ENCODE data around the gene BAIAP3.

BAIAP3 gene

DNA sequence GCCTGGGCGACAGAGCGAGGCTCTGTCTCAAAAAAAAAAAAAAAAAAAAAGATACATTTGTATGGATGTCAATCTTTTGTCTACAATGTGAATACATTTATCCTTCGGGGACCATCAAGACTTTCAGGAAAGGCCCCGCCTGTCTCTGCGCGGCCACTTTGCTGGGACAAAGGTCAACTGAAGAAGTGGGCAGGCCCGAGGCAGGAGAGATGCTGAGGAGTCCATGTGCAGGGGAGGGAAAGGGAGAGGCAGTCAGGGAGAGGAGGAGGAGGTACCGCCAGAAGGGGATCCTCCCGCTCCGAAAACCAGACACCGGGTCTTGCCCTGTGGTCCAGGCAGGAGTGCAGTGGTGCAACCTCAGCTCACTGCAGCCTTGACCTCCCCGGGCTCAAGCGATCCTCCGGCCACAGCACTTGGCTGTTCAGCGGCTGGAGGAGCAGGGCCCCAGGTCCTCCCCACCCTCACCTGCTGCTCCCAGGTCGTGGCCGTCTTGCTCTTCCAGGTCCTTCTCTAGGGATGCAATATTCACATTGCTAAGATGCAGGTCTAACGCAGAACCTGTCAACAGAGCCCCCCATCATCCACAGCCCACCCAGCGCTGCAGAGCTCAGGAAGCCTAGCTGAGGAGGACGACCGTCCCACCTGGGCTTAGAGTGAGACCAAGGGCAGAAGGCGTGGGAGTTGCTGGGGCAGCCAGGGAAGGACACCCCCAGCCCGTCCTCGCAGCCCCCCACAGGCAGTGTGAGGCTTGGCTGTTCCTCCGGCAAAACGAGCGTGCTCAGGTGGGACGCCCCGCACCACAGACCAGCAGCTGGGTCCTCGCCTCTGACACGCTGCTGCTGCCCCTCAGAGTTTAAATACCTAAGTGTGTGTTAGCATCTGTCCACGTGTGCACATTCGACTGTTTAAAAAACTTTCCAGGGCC, 37.9 kb downstream of the BAIAP3 start:
- DNase-seq (ENCODE audit: low read depth in 2 of 2), result no peak

GRCh38 chr16:1372292-1372950, 39.0 kb downstream of the BAIAP3 start:
- DNase-seq (ENCODE audit: low read depth in 2 of 2), result no peak

GRCh38 chr16:1374418-1375297, 41.2 kb downstream of the BAIAP3 start:
- no peak for DNase-seq (ENCODE audit: low read depth in 2 of 2)

GRCh38 chr16:1375298-1375640, 41.8 kb downstream of the BAIAP3 start:
- no peak for DNase-seq (ENCODE audit: low read depth in 2 of 2)

GRCh38 chr16:1375741-1376410, 42.4 kb downstream of the BAIAP3 start:
- no peak for DNase-seq (ENCODE audit: low read depth in 2 of 2)

- no peak for DNase-seq (ENCODE audit: low read depth in 2 of 2)
Measured at GRCh38 chr16:1377406-1378010, 44.1 kb downstream of the BAIAP3 start.

GRCh38 chr16:1378087-1378803, 44.8 kb downstream of the BAIAP3 start:
- no peak for DNase-seq (ENCODE audit: low read depth in 2 of 2)

GRCh38 chr16:1378804-1379303, 45.4 kb downstream of the BAIAP3 start:
- peak; percentile 30 to 69 for DNase-seq (ENCODE audit: low read depth in 2 of 2)

DNA sequence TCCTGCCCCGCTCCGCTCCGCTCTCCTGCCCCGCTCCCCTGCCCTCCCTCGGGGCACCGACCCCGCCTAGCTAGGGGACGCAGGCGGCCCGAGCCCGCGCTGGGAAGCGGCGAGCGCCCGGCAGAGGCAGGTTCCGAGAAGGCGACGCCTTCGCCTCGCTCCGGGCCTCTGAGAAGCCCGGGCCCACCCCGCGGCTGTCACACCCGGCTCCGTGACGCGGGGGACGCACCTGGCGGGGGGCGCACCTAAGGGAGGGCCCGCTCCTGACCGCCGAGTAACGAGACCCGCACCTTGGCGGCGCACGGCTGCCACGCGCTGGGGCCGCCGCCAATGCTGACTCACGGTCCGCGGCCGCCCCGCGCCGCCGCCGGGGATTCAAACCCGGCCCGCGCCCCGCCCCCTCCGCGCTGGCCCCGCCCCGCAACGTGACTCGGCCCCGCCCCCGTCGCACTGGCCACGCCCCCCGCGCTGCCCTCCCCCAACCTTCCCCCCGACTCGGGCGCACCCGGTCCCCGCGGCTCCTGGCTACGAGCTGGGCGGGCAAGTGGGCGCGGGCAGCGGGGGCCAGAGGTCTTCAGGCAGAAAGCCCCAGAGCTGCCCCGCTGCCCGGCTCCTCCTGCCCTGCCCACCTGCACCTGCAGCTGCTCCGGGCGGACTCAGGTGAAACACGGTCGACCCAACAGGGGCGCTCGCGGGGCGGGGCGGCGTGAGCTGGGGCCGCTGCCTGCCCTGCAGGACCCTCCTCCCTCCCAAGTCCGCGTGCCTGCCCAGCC, 46.0 kb downstream of the BAIAP3 start:
- peak; percentile 35 to 58 for DNase-seq (ENCODE audit: low read depth in 2 of 2)

- DNase-seq (ENCODE audit: low read depth in 2 of 2), result no peak
Measured at GRCh38 chr16:1380195-1380594, 46.8 kb downstream of the BAIAP3 start.

DNA sequence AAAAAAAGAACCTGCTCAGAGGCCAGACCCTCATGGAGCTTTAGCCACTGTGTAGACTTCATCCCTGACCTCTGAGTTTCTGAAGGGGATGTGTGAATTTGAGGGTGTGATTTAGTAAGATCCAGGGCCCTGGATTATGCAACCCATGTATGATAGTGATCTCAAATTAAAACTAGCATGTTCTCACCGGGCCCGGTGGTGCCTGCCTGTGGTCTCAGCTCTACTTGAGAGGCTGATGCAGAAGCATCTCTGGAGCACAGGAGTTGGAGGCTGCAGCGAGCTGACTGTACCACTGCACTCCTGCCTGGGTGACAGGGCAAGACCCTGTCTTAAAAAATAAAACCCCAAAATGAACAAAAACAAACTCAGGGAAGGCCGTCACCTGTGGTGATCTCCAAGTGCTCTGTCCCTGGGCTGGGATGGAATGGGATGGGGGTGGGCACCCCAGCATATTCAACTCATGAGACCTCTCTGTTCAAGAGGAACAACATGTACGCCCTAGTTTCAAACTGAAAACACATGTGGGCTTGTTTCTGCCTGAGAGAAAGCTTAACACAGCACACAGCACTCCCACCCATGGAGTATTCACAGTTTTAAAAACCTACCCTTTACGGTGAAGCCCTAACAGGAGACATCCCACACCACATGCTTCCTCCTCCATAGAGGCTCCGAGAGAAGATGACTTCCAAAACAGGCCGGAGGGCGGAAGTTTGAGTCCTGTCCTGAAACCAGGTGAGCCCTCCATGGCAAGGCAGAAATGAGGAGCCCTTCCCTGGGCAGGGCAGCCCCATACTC, 48.4 kb downstream of the BAIAP3 start:
- no peak for DNase-seq (ENCODE audit: low read depth in 2 of 2)

GRCh38 chr16:1383556-1383955, 50.1 kb downstream of the BAIAP3 start:
- no peak for DNase-seq (ENCODE audit: low read depth in 2 of 2)

- no peak for DNase-seq (ENCODE audit: low read depth in 2 of 2)
Measured at GRCh38 chr16:1385232-1385631, 51.8 kb downstream of the BAIAP3 start.

GRCh38 chr16:1387331-1387730, 53.9 kb downstream of the BAIAP3 start:
- DNase-seq (ENCODE audit: low read depth in 2 of 2), result no peak

DNA sequence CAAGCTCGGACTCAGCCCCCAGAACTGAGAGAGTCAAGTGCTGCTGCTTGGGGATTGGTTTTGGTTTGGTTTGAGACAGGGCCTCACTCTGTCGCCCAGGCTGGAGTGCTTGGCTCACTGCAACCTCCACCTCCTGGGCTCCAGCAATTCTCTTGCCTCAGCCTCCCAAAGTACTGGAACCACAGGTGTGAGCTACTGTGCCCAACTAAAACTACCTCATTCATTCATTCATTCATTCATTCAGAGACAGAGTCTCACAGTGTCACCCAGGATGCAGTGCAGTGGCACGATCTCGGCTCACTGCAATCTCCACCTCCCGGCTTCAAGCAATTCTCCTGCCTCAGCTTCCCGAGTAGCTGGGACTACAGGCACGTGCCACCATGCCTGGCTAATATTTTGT, 56.3 kb downstream of the BAIAP3 start:
- no peak for DNase-seq (ENCODE audit: low read depth in 2 of 2)

GRCh38 chr16:1390239-1390779, 56.9 kb downstream of the BAIAP3 start:
- no peak for DNase-seq (ENCODE audit: low read depth in 2 of 2)

DNA sequence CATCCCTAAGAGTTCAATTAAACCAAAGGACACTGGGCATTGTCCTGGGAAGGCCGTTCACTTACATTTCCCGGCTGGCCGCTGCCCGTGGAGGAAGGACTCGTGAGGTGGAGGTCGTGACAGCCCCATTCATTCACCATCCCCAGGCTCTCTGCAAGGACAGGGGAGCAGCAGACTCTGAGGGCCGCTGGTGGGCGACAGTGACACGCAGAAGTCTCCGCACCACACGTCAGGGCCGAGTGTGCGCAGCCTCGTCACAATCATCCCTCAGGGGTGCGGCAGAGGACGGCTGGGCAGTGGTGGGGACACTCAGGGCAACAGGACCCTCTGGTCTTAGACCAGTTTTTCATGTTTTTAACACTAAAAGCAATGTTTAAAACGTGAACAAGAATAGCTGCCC, 59.4 kb downstream of the BAIAP3 start:
- no peak for DNase-seq (ENCODE audit: low read depth in 2 of 2)

DNA sequence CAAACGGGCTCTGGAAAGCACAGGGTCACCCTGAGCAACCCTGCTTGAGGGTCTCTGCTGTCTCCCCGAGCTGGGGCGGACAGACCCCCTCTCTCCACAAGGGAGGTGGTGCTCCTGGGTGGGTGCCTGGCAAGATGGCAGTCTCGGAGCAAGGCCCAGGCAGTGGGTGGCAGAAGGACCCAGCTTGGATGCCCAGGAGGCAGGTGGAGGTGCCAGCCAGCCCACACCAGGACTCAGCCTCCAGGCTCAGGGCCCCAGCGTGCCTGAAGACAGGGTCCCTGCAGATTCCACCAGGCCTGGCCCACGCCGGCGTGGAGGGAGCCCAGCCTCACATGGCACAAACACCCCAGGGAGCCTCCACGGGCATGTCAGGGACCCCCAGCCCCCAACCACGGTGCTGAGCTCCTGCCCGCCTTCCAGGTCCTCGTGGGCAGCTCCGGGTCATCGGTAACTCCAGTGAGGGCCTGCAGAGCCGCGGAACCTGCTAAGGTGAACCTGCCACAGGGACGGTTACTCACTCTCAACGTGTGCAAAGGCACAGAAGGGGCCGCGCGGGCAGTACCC, 60.2 kb downstream of the BAIAP3 start:
- no peak for DNase-seq (ENCODE audit: low read depth in 2 of 2)
